PC-9 (cell line): ENCODE measurements around the gene PIAS4.

ENCODE experiments used
- CTCF ChIP-seq: fragments of 200-600 bp; sonication (generic); conservative IDR thresholded peaks from 2 replicates; pipeline ENCODE4 v1.6.1; 2017; ENCODE audit warnings: mixed run types, antibody characterized with exemption, mild to moderate bottlenecking, moderate library complexity
- EZH2 ChIP-seq: fragments of 200-600 bp; sonication (generic); IDR thresholded peaks from 2 replicates; pipeline ENCODE4 v1.8.0; 2017; ENCODE audit warnings: antibody characterized with exemption, low read depth

GRCh38 chr19:4012975-4013634 lies 5.6 kb downstream of the PIAS4 start:
- TF ChIP-seq CTCF (no peak), EZH2 (no peak)
